KMS-11 (cell line): Measurements from ENCODE around the gene HARBI1.

ENCODE experiments used
- H2AFZ ChIP-seq: fragments of 200-600 bp; sonication (generic); 2 replicates; pipeline ENCODE4 v1.6.1; 2016; ENCODE audit warnings: antibody characterized with exemption, mixed run types, low read depth
- H3K27ac ChIP-seq: fragments of 200-600 bp; sonication (generic); 2 replicates; pipeline ENCODE4 v1.6.1; 2016; ENCODE audit warnings: mild to moderate bottlenecking, mixed run types
- H3K27me3 ChIP-seq: fragments of 200-600 bp; sonication (generic); 2 replicates; pipeline ENCODE4 v1.6.1; 2017; ENCODE audit warnings: mild to moderate bottlenecking, low read depth, mixed run types, moderate library complexity; ENCODE audit not compliant: insufficient read depth
- H3K36me3 ChIP-seq: fragments of 200-600 bp; sonication (generic); 2 replicates; pipeline ENCODE4 v1.6.1; 2017; ENCODE audit warnings: mild to moderate bottlenecking, mixed run types; ENCODE audit not compliant: insufficient read depth
- H3K4me1 ChIP-seq: fragments of 200-600 bp; sonication (generic); 2 replicates; pipeline ENCODE4 v1.6.1; 2016; ENCODE audit warnings: mild to moderate bottlenecking, low read depth, mixed run types; ENCODE audit not compliant: poor library complexity, severe bottlenecking
- H3K4me2 ChIP-seq: fragments of 200-600 bp; sonication (generic); 2 replicates; pipeline ENCODE4 v1.7.0; 2016; ENCODE audit warnings: mild to moderate bottlenecking, mixed run types
- H3K4me3 ChIP-seq: fragments of 200-600 bp; sonication (generic); IDR thresholded peaks from 2 replicates; pipeline ENCODE4 v1.6.1; 2017; ENCODE audit warnings: low read depth, low read length, mixed read lengths; ENCODE audit not compliant: insufficient read depth
- H3K79me2 ChIP-seq: fragments of 200-600 bp; sonication (generic); 2 replicates; pipeline ENCODE4 v1.6.1; 2016; ENCODE audit warnings: low read depth, mixed run types; ENCODE audit not compliant: insufficient read depth
- H3K9ac ChIP-seq: fragments of 200-600 bp; sonication (generic); 2 replicates; pipeline ENCODE4 v1.6.1; 2016; ENCODE audit warnings: mild to moderate bottlenecking, mixed run types
- H4K20me1 ChIP-seq: fragments of 200-600 bp; sonication (generic); 2 replicates; pipeline ENCODE4 v1.6.1; 2016; ENCODE audit warnings: mild to moderate bottlenecking, mixed run types; ENCODE audit not compliant: insufficient read depth
- CTCF ChIP-seq: fragments of 200-600 bp; sonication (generic); conservative IDR thresholded peaks from 2 replicates; pipeline ENCODE4 v1.6.1; 2017; ENCODE audit warnings: low read depth, mild to moderate bottlenecking, antibody characterized with exemption, low read length, moderate library complexity, mixed read lengths

Gene HARBI1

GRCh38 chr11:46616551-46617133, 385 bp downstream of the HARBI1 start:
- Histone ChIP-seq H3K79me2 (peaks cover 38% of the 10 kb centered on the region; the same call in 1 of the 2 replicates), H3K4me2 (peak overlapping the region; percentile 86), H4K20me1 (no peaks in the 10 kb centered on the region), H3K27me3 (no peaks in the 10 kb centered on the region), H3K36me3 (no peaks in the 10 kb centered on the region), H3K9ac (peak overlapping the region; percentile 92), H3K4me1 (peaks cover 25% of the 10 kb centered on the region), H3K27ac (peak overlapping the region; percentile 88), H2AFZ (peak overlapping the region; percentile 76), H3K4me3 (no peak overlapping the region)
- TF ChIP-seq CTCF: no peak

- no peak overlapping the region for H3K4me3 ChIP-seq
- H3K27ac ChIP-seq: no peak overlapping the region
- peaks cover 23% of the 10 kb centered on the region for H3K4me1 ChIP-seq
- no peaks in the 10 kb centered on the region for H3K36me3 ChIP-seq
- H3K4me2 ChIP-seq: no peak overlapping the region
- no peaks in the 10 kb centered on the region for H3K27me3 ChIP-seq
- no peak overlapping the region for H2AFZ ChIP-seq
- TF ChIP-seq CTCF: no peak
- H4K20me1 ChIP-seq: no peaks in the 10 kb centered on the region
- peaks cover 29% of the 10 kb centered on the region; the same call in 1 of the 2 replicates for H3K79me2 ChIP-seq
- no peak overlapping the region for H3K9ac ChIP-seq
Observed at GRCh38 chr11:46615756-46616155, 1.3 kb downstream of the HARBI1 start.

- Histone ChIP-seq H3K27me3 (no peaks in the 10 kb centered on the region), H3K9ac (no peak overlapping the region), H3K36me3 (no peaks in the 10 kb centered on the region), H4K20me1 (no peaks in the 10 kb centered on the region), H3K4me1 (peaks cover 6% of the 10 kb centered on the region), H3K79me2 (no peaks in the 10 kb centered on the region), H3K4me2 (no peak overlapping the region), H3K27ac (no peak overlapping the region), H2AFZ (no peak overlapping the region), H3K4me3 (no peak overlapping the region)
- TF ChIP-seq CTCF: no peak
Observed at GRCh38 chr11:46612326-46612725, 4.7 kb downstream of the HARBI1 start.

- no peak overlapping the region for H3K9ac ChIP-seq
- no peaks in the 10 kb centered on the region for H4K20me1 ChIP-seq
- no peak overlapping the region for H3K27ac ChIP-seq
- no peaks in the 10 kb centered on the region for H3K27me3 ChIP-seq
- H3K79me2 ChIP-seq: no peaks in the 10 kb centered on the region
- no peaks in the 10 kb centered on the region for H3K36me3 ChIP-seq
- H3K4me1 ChIP-seq: peaks cover 6% of the 10 kb centered on the region
- H3K4me2 ChIP-seq: no peak overlapping the region
- H3K4me3 ChIP-seq: no peak overlapping the region
- no peak overlapping the region for H2AFZ ChIP-seq
- TF ChIP-seq CTCF: no peak
Observed at GRCh38 chr11:46611526-46612304, 5.3 kb downstream of the HARBI1 start.
